Measurements from ENCODE around the gene C14orf180. TPM values are rescaled to one million over a fixed set of nuclear protein-coding genes. Genes with fewer than 3 reads are reported as not detected.

C14orf180 gene
- total and polyA plus RNA-seq, 2 donors, result 0.42 to 1.2 TPM

DNA sequence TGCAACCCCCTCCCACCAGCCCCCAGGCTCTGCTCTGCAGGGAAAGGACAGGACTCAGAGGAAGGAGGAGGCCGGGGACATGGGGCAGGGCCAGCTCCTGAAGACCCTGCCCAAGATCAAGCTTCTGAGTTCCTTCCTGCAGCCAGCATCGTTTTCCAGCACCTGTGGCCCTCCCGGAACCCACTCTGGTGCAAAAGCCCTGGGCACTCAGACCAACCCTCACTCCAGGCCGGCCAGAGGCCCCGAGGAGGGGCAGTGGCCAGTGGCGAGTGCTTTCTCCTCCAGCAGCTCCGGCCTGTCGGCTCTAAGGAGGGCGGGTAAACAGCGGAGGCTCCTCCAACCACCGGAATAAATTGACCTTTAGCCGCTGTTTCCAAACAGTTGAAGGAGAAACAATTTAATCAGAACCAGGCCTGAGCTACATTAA is 14.2 kb downstream of the C14orf180 start:
- Histone ChIP-seq H3K4me1 (ENCODE audit: insufficient read depth) (no peaks in the 10 kb centered on the region), H3K27ac (ENCODE audit: low read depth) (no peak overlapping the region), H3K36me3 (ENCODE audit: insufficient read depth) (no peaks in the 10 kb centered on the region), H3K4me3 (ENCODE audit: low read depth, low read length) (no peak overlapping the region)
- 64% methylated on average over 12 of the region's 12 CpGs for WGBS
- DNase-seq (ENCODE audit: extremely low spot score), result no peak

- Histone ChIP-seq H3K4me1 (ENCODE audit: insufficient read depth) (no peaks in the 10 kb centered on the region), H3K27ac (ENCODE audit: low read depth) (no peak overlapping the region), H3K4me3 (ENCODE audit: low read depth, low read length) (no peak overlapping the region), H3K36me3 (ENCODE audit: insufficient read depth) (no peaks in the 10 kb centered on the region)
- no peak for DNase-seq (ENCODE audit: extremely low spot score)
- 86% methylated on average over 15 of the region's 15 CpGs for whole genome bisulfite sequencing
Measured at GRCh38 chr14:104594310-104595046, 14.9 kb downstream of the C14orf180 start.

GRCh38 chr14:104595116-104595675 is 15.6 kb downstream of the C14orf180 start:
- no peak for DNase-seq (ENCODE audit: extremely low spot score)
- Histone ChIP-seq H3K27ac (ENCODE audit: low read depth) (no peak overlapping the region), H3K4me3 (ENCODE audit: low read depth, low read length) (no peak overlapping the region), H3K4me1 (ENCODE audit: insufficient read depth) (no peaks in the 10 kb centered on the region), H3K36me3 (ENCODE audit: insufficient read depth) (no peaks in the 10 kb centered on the region)
- 84% methylated on average over 14 of the region's 14 CpGs for WGBS

DNA sequence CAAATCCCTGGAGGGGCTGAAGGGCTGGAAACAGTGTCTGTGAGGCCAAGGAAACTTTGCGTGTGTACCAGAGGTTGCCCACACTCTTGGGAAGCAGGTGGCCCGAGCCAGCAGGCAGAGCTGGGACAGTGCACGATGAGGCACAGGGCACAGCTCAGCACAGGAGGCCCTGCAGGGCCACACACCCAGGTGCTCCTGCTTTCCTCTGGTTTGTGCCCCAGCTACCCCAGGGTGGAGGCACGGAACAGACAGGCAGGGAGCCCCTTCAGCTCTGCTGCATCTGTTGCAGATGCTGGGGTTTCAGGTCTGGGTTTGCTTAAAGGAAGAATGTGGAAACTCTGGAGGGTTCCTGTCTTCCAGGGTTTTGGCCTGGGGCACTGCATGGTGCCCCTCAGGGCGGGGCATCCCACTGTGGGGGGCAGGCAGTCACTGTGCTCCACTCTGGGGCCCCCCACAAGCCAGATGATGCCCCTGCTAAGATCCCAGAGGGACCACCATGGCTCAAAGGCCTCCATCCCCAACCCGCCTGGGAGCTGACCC is 16.4 kb downstream of the C14orf180 start:
- Histone ChIP-seq H3K27ac (ENCODE audit: low read depth) (no peak overlapping the region), H3K4me3 (ENCODE audit: low read depth, low read length) (no peak overlapping the region), H3K36me3 (ENCODE audit: insufficient read depth) (no peaks in the 10 kb centered on the region), H3K4me1 (ENCODE audit: insufficient read depth) (no peaks in the 10 kb centered on the region)
- DNase-seq (ENCODE audit: extremely low spot score), result no peak
- WGBS, result 85% methylated on average over 6 of the region's 6 CpGs

- WGBS, result 90% methylated on average over 11 of the region's 11 CpGs
- Histone ChIP-seq H3K27ac (ENCODE audit: low read depth) (no peak overlapping the region), H3K4me3 (ENCODE audit: low read depth, low read length) (no peak overlapping the region), H3K36me3 (ENCODE audit: insufficient read depth) (no peaks in the 10 kb centered on the region), H3K4me1 (ENCODE audit: insufficient read depth) (no peaks in the 10 kb centered on the region)
- no peak for DNase-seq (ENCODE audit: extremely low spot score)
Measured at GRCh38 chr14:104596451-104596918, 16.9 kb downstream of the C14orf180 start.

GRCh38 chr14:104596927-104597351 is 17.4 kb downstream of the C14orf180 start:
- H3K27ac ChIP-seq (ENCODE audit: low read depth), result no peak overlapping the region
- H3K36me3 ChIP-seq (ENCODE audit: insufficient read depth), result no peaks in the 10 kb centered on the region
- WGBS, result 88% methylated on average over 21 of the region's 21 CpGs
- H3K4me1 ChIP-seq (ENCODE audit: insufficient read depth), result no peaks in the 10 kb centered on the region
- no peak for DNase-seq (ENCODE audit: extremely low spot score)
- H3K4me3 ChIP-seq (ENCODE audit: low read depth, low read length), result no peak overlapping the region

DNA sequence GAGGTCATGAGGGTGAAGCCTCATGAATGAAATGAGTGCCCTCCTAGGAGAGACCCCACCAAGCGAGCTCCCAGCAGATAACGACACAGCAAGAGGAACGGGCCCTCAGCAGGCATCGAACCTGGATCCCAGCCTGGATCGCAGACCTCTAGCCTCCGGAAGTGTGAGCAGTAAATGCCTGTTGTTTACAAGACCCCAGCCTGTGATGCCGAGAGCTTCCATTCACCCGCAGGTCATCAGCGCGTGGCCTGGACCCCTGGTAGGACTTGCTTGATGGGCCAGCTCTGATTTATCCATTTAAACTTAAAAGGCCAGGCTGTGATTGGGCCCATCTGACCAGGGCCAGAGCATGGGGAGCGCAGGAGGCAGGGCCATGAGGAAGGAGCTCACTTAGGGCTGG is 18.0 kb downstream of the C14orf180 start:
- no peak for DNase-seq (ENCODE audit: extremely low spot score)
- Histone ChIP-seq H3K27ac (ENCODE audit: low read depth) (no peak overlapping the region), H3K4me1 (ENCODE audit: insufficient read depth) (no peaks in the 10 kb centered on the region), H3K36me3 (ENCODE audit: insufficient read depth) (no peaks in the 10 kb centered on the region), H3K4me3 (ENCODE audit: low read depth, low read length) (no peak overlapping the region)
- 76% methylated on average over 11 of the region's 11 CpGs for WGBS

DNA sequence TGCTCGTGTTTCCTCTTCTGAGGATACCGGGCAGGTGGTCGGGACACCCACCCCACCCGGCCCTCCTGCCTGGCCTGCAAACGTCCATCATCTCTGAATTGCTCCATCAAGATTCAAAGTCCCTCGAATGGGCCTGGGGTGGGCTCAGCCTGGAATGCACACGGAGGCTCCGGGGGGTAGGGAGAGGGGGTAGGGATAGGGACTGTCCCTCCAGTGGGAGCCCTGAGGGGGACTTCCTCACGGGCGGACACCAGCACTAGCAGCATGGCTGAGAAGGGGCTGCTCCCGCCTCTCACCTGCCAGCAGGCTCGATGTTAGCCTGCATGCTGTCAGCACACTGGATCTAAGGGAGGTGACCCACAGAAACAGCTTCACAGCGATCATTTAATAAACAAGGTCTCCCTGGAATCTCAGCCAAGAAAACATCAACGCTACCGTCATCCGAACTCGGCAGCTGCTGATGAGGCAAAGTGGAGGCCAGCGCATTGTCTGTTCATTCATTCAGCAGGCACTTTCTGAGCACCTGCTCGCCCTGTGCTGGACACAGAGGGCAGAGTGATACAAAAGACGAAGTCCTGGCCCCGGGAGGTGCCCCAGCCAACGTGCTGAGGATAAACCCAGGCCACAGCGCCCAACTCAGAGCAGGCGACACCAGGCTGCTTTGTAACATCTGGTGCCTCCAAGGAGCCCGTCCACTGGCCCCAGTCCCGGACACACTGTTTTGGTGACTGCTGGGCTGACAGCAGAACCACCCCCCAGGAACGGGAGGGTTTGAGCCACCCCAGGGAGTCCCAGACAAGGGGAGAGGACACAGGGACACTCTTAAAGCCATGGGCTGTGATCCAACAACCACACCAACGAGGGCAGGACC is 18.7 kb downstream of the C14orf180 start:
- no peaks in the 10 kb centered on the region for H3K4me1 ChIP-seq (ENCODE audit: insufficient read depth)
- no peak overlapping the region for H3K27ac ChIP-seq (ENCODE audit: low read depth)
- H3K36me3 ChIP-seq (ENCODE audit: insufficient read depth), result no peaks in the 10 kb centered on the region
- no peak for DNase-seq (ENCODE audit: extremely low spot score)
- WGBS, result 54% methylated on average over 28 of the region's 28 CpGs
- H3K4me3 ChIP-seq (ENCODE audit: low read depth, low read length), result no peak overlapping the region

- Histone ChIP-seq H3K27ac (ENCODE audit: low read depth) (no peak overlapping the region), H3K4me3 (ENCODE audit: low read depth, low read length) (no peak overlapping the region), H3K36me3 (ENCODE audit: insufficient read depth) (no peaks in the 10 kb centered on the region), H3K4me1 (ENCODE audit: insufficient read depth) (no peaks in the 10 kb centered on the region)
- WGBS, result 91% methylated on average over 12 of the region's 12 CpGs
- DNase-seq (ENCODE audit: extremely low spot score), result no peak
Measured at GRCh38 chr14:104598910-104599273, 19.3 kb downstream of the C14orf180 start.

DNA sequence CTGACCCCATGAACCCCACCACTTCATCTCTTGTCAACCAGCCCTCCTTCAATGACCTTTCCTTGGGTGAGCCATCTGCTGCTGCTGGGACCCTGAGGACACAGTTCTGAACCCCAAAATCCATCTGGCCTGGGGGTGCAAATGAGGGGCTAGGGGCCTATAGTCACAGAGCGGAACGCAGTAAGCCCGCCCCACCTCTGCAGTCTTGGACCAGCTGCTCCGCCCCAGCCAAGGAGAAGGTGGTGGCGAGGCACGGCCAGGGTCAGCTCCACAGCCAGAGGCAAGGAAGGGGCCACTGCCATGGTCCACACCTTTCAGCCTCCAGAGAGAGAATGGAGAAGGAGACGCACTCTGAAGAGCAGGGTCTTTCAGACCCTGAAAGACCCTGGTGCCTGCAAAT is 19.9 kb downstream of the C14orf180 start:
- H3K27ac ChIP-seq (ENCODE audit: low read depth), result no peak overlapping the region
- H3K4me1 ChIP-seq (ENCODE audit: insufficient read depth), result no peaks in the 10 kb centered on the region
- DNase-seq (ENCODE audit: extremely low spot score), result no peak
- no peak overlapping the region for H3K4me3 ChIP-seq (ENCODE audit: low read depth, low read length)
- 80% methylated on average over 7 of the region's 7 CpGs for WGBS
- H3K36me3 ChIP-seq (ENCODE audit: insufficient read depth), result no peaks in the 10 kb centered on the region

DNA sequence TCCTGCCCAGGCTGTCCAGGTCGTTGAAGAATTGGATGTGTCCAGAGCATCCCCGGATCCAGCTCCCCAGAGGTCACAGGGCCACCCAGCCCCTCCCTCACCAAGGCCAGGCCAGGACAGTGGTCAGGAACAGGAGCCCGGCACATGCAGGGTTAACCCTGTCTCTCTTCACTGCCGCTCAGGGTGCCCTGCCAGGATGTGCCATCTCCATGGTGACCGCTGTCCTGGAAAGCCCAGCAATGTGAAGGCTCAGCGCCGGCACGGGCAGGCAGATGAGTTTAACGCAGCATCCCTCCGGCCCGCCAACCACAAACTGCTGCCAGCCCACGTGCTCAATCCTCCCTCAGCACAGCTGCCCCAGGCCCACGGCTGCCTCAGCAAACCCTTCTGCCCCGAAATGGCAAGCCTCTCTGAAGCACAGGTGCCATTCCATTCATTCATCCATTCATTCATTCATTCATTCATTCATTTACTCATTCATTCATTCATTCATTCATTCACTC is 20.6 kb downstream of the C14orf180 start:
- 31% methylated on average over 14 of the region's 14 CpGs for WGBS
- no peak overlapping the region for H3K27ac ChIP-seq (ENCODE audit: low read depth)
- no peaks in the 10 kb centered on the region for H3K4me1 ChIP-seq (ENCODE audit: insufficient read depth)
- H3K36me3 ChIP-seq (ENCODE audit: insufficient read depth), result no peaks in the 10 kb centered on the region
- DNase-seq (ENCODE audit: extremely low spot score), result no peak
- H3K4me3 ChIP-seq (ENCODE audit: low read depth, low read length), result no peak overlapping the region

DNA sequence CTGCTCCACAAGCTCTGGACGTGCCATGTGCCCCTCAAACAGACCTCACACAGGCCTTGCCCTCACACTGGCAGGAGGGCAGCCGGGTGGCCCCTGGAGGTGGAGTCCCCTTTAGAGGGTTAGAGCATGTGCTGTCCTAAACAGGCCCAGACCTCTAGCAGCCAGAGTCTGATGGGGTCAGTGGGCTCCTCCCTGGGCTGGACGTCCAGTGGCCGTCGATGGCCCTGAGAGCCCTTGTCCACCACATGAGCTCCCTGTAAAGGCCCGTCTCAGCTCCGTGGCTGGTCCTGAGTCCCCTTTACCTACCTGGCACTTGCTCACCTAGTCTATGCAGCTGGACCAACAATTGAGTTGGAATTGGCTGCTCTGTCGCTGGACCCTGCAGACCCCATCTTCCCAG is 21.2 kb downstream of the C14orf180 start:
- H3K36me3 ChIP-seq (ENCODE audit: insufficient read depth), result no peaks in the 10 kb centered on the region
- WGBS, result 88% methylated on average over 8 of the region's 8 CpGs
- no peak for DNase-seq (ENCODE audit: extremely low spot score)
- H3K4me3 ChIP-seq (ENCODE audit: low read depth, low read length), result no peak overlapping the region
- H3K4me1 ChIP-seq (ENCODE audit: insufficient read depth), result no peaks in the 10 kb centered on the region
- H3K27ac ChIP-seq (ENCODE audit: low read depth), result no peak overlapping the region

DNA sequence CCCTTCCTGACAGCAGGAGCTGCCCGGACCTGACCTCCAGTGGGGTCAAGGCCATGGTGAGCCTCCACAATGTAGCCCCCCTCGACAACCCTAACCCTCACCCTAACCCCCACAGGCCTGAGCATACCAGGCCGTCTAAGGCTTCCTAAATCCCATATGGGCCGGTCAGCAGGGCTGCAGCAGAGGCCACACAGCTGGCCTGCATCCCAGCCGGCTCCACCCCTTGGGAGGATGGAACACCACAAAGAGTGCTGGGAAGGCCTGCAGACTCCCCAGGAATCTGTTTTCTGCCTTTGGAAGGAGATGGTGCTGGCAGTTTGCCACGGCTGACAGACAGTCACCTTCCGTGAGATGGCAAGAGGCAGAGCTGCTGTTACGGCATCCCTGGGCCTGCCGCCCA is 22.2 kb downstream of the C14orf180 start:
- WGBS, result 40% methylated on average over 9 of the region's 9 CpGs
- Histone ChIP-seq H3K27ac (ENCODE audit: low read depth) (no peak overlapping the region), H3K4me3 (ENCODE audit: low read depth, low read length) (no peak overlapping the region), H3K4me1 (ENCODE audit: insufficient read depth) (no peaks in the 10 kb centered on the region), H3K36me3 (ENCODE audit: insufficient read depth) (no peaks in the 10 kb centered on the region)
- no peak for DNase-seq (ENCODE audit: extremely low spot score)

All from urinary bladder (tissue), 4 donors.